HEK293 (cell line): ENCODE results near the gene R3HDM2.

Experiments
- CTCF ChIA-PET: fragments of 350-600 bp; formaldehyde crosslinking; extraction: SDS; loops from one replicate; lab custom pipeline; 2021; ENCODE audit warnings: antibody characterized with exemption; lab: Yijun Ruan, JAX
- POLR2A ChIA-PET: fragments of 300-600 bp; formaldehyde crosslinking; extraction: SDS; loops from one replicate; lab custom pipeline; 2020; ENCODE audit warnings: antibody characterized with exemption, inconsistent platforms; lab: Yijun Ruan, JAX
- H3K27ac ChIP-seq: fragments of 200-500 bp; sonication (Bioruptor generic); 2 replicates; pipeline ENCODE4 v1.5.1; 2014; ENCODE audit warnings: low read depth, low read length, control low read depth, inconsistent platforms; ENCODE audit errors: extremely low read depth
- H3K36me3 ChIP-seq, 2 experiments: fragments of 200-500 bp in 1 of 2; sonication (Bioruptor generic) in 1 of 2; 1 replicate in 1 of 2; 2 replicates in 1 of 2; pipeline ENCODE4 v1.5.1; 2014 to 2017; ENCODE audit warnings: inconsistent platforms in 2 of 2, low read length in 2 of 2; ENCODE audit not compliant: control insufficient read depth in 2 of 2, insufficient read depth in 1 of 2
- H3K4me1 ChIP-seq: fragments of 200-500 bp; sonication (Bioruptor generic); 2 replicates; pipeline ENCODE4 v1.5.1; 2014; ENCODE audit warnings: mild to moderate bottlenecking, low read length, inconsistent platforms; ENCODE audit not compliant: control insufficient read depth, insufficient read depth
- H3K4me3 ChIP-seq: 2 replicates; pipeline ENCODE4 v1.5.1; 2011; ENCODE audit warnings: low read depth, mild to moderate bottlenecking, control low read depth, low read length, moderate library complexity
- H3K9me3 ChIP-seq: fragments of 200-500 bp; sonication (Bioruptor generic); 2 replicates; pipeline ENCODE4 v1.5.1; 2014; ENCODE audit warnings: low read depth, low read length, inconsistent platforms; ENCODE audit not compliant: control insufficient read depth, insufficient read depth
- BCL11A ChIP-seq: fragments of 450-650 bp; formaldehyde crosslinking; IDR thresholded peaks from 2 replicates; pipeline ENCODE4 v1.5.1; 2016; ENCODE audit warnings: low read depth, missing biosample characterization, missing genetic modification characterization
- GFI1B ChIP-seq: fragments of 450-650 bp; formaldehyde crosslinking; IDR thresholded peaks from 2 replicates; pipeline ENCODE4 v1.5.1; 2016; ENCODE audit warnings: missing biosample characterization, missing genetic modification characterization
- MZF1 ChIP-seq: fragments of 450-650 bp; formaldehyde crosslinking; IDR thresholded peaks from 2 replicates; pipeline ENCODE4 v1.5.1; 2017; ENCODE audit warnings: missing biosample characterization, missing genetic modification characterization, borderline replicate concordance
- REST ChIP-seq: fragments of 450-650 bp; formaldehyde crosslinking; IDR thresholded peaks from 2 replicates; pipeline ENCODE4 v1.5.1; 2016; ENCODE audit warnings: missing biosample characterization, missing genetic modification characterization
- SP7 ChIP-seq: fragments of 450-650 bp; formaldehyde crosslinking; IDR thresholded peaks from 2 replicates; pipeline ENCODE4 v1.5.1; 2016; ENCODE audit warnings: missing biosample characterization, missing genetic modification characterization
- TSHZ1 ChIP-seq: fragments of 450-650 bp; formaldehyde crosslinking; IDR thresholded peaks from 2 replicates; pipeline ENCODE4 v1.5.1; 2016; ENCODE audit warnings: missing biosample characterization, missing genetic modification characterization, borderline replicate concordance
- ZBTB1 ChIP-seq: fragments of 450-650 bp; formaldehyde crosslinking; IDR thresholded peaks from 2 replicates; pipeline ENCODE4 v1.5.1; 2016; ENCODE audit warnings: missing biosample characterization, missing genetic modification characterization
- ZBTB17 ChIP-seq: fragments of 450-650 bp; formaldehyde crosslinking; IDR thresholded peaks from 2 replicates; pipeline ENCODE4 v1.5.1; 2016; ENCODE audit warnings: missing biosample characterization, missing genetic modification characterization
- ZBTB21 ChIP-seq: fragments of 450-650 bp; formaldehyde crosslinking; IDR thresholded peaks from 2 replicates; pipeline ENCODE4 v1.5.1; 2017; ENCODE audit warnings: missing biosample characterization, missing genetic modification characterization
- ZBTB8A ChIP-seq: fragments of 450-650 bp; formaldehyde crosslinking; IDR thresholded peaks from 2 replicates; pipeline ENCODE4 v1.5.1; 2016; ENCODE audit warnings: missing biosample characterization, missing genetic modification characterization
- ZNF155 ChIP-seq: fragments of 450-650 bp; formaldehyde crosslinking; IDR thresholded peaks from 2 replicates; pipeline ENCODE4 v1.5.1; 2016; ENCODE audit warnings: missing biosample characterization, missing genetic modification characterization
- ZNF19 ChIP-seq: fragments of 450-650 bp; formaldehyde crosslinking; IDR thresholded peaks from 2 replicates; pipeline ENCODE4; 2016; ENCODE audit warnings: missing biosample characterization, missing genetic modification characterization, low read depth
- ZNF266 ChIP-seq: fragments of 450-650 bp; formaldehyde crosslinking; IDR thresholded peaks from 2 replicates; pipeline ENCODE4 v1.5.1; 2016; ENCODE audit warnings: missing biosample characterization, missing genetic modification characterization, low read depth
- ZNF394 ChIP-seq: fragments of 450-650 bp; formaldehyde crosslinking; IDR thresholded peaks from 2 replicates; pipeline ENCODE4 v1.5.1; 2016; ENCODE audit warnings: missing biosample characterization, missing genetic modification characterization, mild to moderate bottlenecking, moderate library complexity, borderline replicate concordance
- ZNF404 ChIP-seq: fragments of 450-650 bp; formaldehyde crosslinking; IDR thresholded peaks from 2 replicates; pipeline ENCODE4 v1.5.1; 2017; ENCODE audit warnings: missing biosample characterization, missing genetic modification characterization
- ZNF433 ChIP-seq: fragments of 450-650 bp; formaldehyde crosslinking; IDR thresholded peaks from 2 replicates; pipeline ENCODE4 v1.5.1; 2016; ENCODE audit warnings: missing biosample characterization, missing genetic modification characterization, low read depth
- ZNF501 ChIP-seq: fragments of 450-650 bp; formaldehyde crosslinking; IDR thresholded peaks from 2 replicates; pipeline ENCODE4 v1.5.1; 2016; ENCODE audit warnings: missing biosample characterization, missing genetic modification characterization
- ZNF521 ChIP-seq: fragments of 450-650 bp; formaldehyde crosslinking; IDR thresholded peaks from 2 replicates; pipeline ENCODE4 v1.5.1; 2017; ENCODE audit warnings: missing biosample characterization, mild to moderate bottlenecking, missing genetic modification characterization
- ZNF530 ChIP-seq: fragments of 450-650 bp; formaldehyde crosslinking; IDR thresholded peaks from 2 replicates; pipeline ENCODE4 v1.5.1; 2016; ENCODE audit warnings: low read depth, missing biosample characterization, missing genetic modification characterization
- ZNF558 ChIP-seq: fragments of 450-650 bp; formaldehyde crosslinking; IDR thresholded peaks from 2 replicates; pipeline ENCODE4 v1.5.1; 2016; ENCODE audit warnings: missing biosample characterization, missing genetic modification characterization
- ZNF580 ChIP-seq: fragments of 450-650 bp; formaldehyde crosslinking; IDR thresholded peaks from 2 replicates; pipeline ENCODE4 v1.5.1; 2016; ENCODE audit warnings: missing biosample characterization, missing genetic modification characterization
- ZNF624 ChIP-seq: fragments of 450-650 bp; formaldehyde crosslinking; IDR thresholded peaks from 2 replicates; pipeline ENCODE4 v1.5.1; 2017; ENCODE audit warnings: missing biosample characterization, missing genetic modification characterization
- ZNF639 ChIP-seq: fragments of 450-650 bp; formaldehyde crosslinking; IDR thresholded peaks from 2 replicates; pipeline ENCODE4 v1.5.1; 2016; ENCODE audit warnings: missing biosample characterization, missing genetic modification characterization
- ZNF704 ChIP-seq: fragments of 450-650 bp; formaldehyde crosslinking; IDR thresholded peaks from 2 replicates; pipeline ENCODE4 v1.5.1; 2016; ENCODE audit warnings: missing biosample characterization, missing genetic modification characterization

Gene R3HDM2

GRCh38 chr12:57446292-57446960, 15.6 kb upstream of the R3HDM2 start:
- Histone ChIP-seq H3K4me1 (no peaks in the 10 kb centered on the region), H3K27ac (no peak overlapping the region), H3K9me3 (no peaks in the 10 kb centered on the region), H3K4me3 (no peak overlapping the region), H3K36me3 (no peaks in the 10 kb centered on the region)
- CTCF ChIA-PET: interaction anchor here (0.6 to 2.4 kb wide), 6 partner anchors 10 to 270 kb away, joined by 3 to 14 read pairs (median 4); partner anchors contain the start of gene GLI1
- POLR2A ChIA-PET: no interaction called here
- peak; percentile 97 for TF ChIP-seq ZNF394 (tag by site-specific recombination)
- peak; percentile 64; the same call in 1 of the 2 replicates for TF ChIP-seq ZNF639 (tag by site-specific recombination)
- TF ChIP-seq ZBTB1 (tag by site-specific recombination): 0 out of 2 replicates have a peak, but pooled peaks have one; percentile 36
- TF ChIP-seq TSHZ1 (tag by site-specific recombination): peak; percentile 23; the same call in 1 of the 2 replicates
- no peak for TF ChIP-seq BCL11A (tag by site-specific recombination)
- peak; percentile 81; the same call in 1 of the 2 replicates for TF ChIP-seq ZNF266
- TF ChIP-seq ZNF580: peak; percentile 67; the same call in 1 of the 2 replicates
- no peak for TF ChIP-seq ZBTB17 (tag by site-specific recombination)
- TF ChIP-seq GFI1B (tag by site-specific recombination): 0 out of 2 replicates have a peak, but pooled peaks have one; percentile 21
- TF ChIP-seq ZNF530 (tag by site-specific recombination): peak; percentile 75; the same call in 1 of the 2 replicates
- TF ChIP-seq ZNF624 (tag by site-specific recombination): no peak
- peak; percentile 87 for TF ChIP-seq ZBTB8A (tag by site-specific recombination)
- no peak for TF ChIP-seq ZNF155 (tag by site-specific recombination)
- TF ChIP-seq ZNF521 (tag by site-specific recombination): no peak
- peak; percentile 89 for TF ChIP-seq ZNF433 (tag by site-specific recombination)
- TF ChIP-seq SP7 (tag by site-specific recombination): no peak
- peak; percentile 49; the same call in 1 of the 2 replicates for TF ChIP-seq MZF1 (tag by site-specific recombination)
- TF ChIP-seq ZNF404: peak; percentile 94
- TF ChIP-seq ZNF19 (tag by site-specific recombination): peak; percentile 70; the same call in 1 of the 2 replicates
- peak; percentile 83 for TF ChIP-seq ZNF558 (tag by site-specific recombination)
- TF ChIP-seq ZNF704: no peak
- peak; percentile 84 for TF ChIP-seq REST
- TF ChIP-seq ZNF501 (tag by site-specific recombination): 0 out of 2 replicates have a peak, but pooled peaks have one; percentile 49
- peak; percentile 69 for TF ChIP-seq ZBTB21 (tag by site-specific recombination)
